ENCODE measurements around the gene PAAF1. TPM values are rescaled to one million over a fixed set of nuclear protein-coding genes. Genes with fewer than 3 reads are reported as not detected.
A peak's percentile ranks its signal among the peaks of the same experiment; 100 is the strongest.

PAAF1 gene
- total and polyA plus RNA-seq, 7 donors, result 10.9 to 20.7 (median 16.7) TPM

- H3K4me3 ChIP-seq, result no peak overlapping the region
These were observed 98.0 kb downstream of the PAAF1 start for GRCh38 chr11:73974604-73975478.

GRCh38 chr11:73975479-73975757 is 98.6 kb downstream of the PAAF1 start:
- Histone ChIP-seq H3K36me3 (peaks cover 0 to 42% (median 8%) of the 10 kb centered on the region in 4 donors), H3K4me1 (no peaks in the 10 kb centered on the region), H3K4me3 (no peak overlapping the region), H3K27me3 (no peaks in the 10 kb centered on the region), H3K27ac (no peak overlapping the region), H3K9me3 (no peaks in the 10 kb centered on the region)
- intact Hi-C loops (cut with DNase I), result no loop called here
- TF ChIP-seq POLR2A (IDR thresholded peaks at IDR 0.05) (no peak), EP300 (IDR thresholded peaks at IDR 0.05) (no peak), POLR2AphosphoS5 (IDR thresholded peaks at IDR 0.05) (no peak), CTCF (IDR thresholded peaks at IDR 0.05) (no peak)
- DNase-seq, result peak; percentile 45
- WGBS, 2 donors, result 84 to 91% methylated on average over 6 of the region's 6 CpGs

More at GRCh38 chr11:73974604-73975478, 98.0 kb downstream of the PAAF1 start:
- intact Hi-C loops (cut with DNase I), result no loop called here
- Histone ChIP-seq H3K9me3 (no peaks in the 10 kb centered on the region), H3K27me3 (no peaks in the 10 kb centered on the region), H3K36me3 (peaks cover 0 to 42% (median 8%) of the 10 kb centered on the region in 4 donors), H3K27ac (peak overlapping the region in 1 of 4 donors; percentile 38), H3K4me1 (no peaks in the 10 kb centered on the region)
- TF ChIP-seq POLR2A (IDR thresholded peaks at IDR 0.05), result no peak
- no peak for TF ChIP-seq CTCF (IDR thresholded peaks at IDR 0.05)
- no peak for TF ChIP-seq EP300 (IDR thresholded peaks at IDR 0.05)
- TF ChIP-seq POLR2AphosphoS5 (IDR thresholded peaks at IDR 0.05), result no peak
- DNase-seq, result peak; percentile 32
- WGBS, 2 donors, result 90 to 93% methylated on average over 13 of the region's 13 CpGs

- Histone ChIP-seq H3K9me3 (no peaks in the 10 kb centered on the region), H3K27me3 (no peaks in the 10 kb centered on the region), H3K27ac (no peak overlapping the region), H3K4me1 (peaks cover 0 to 2% (median under 1%) of the 10 kb centered on the region in 4 donors), H3K4me3 (no peak overlapping the region), H3K36me3 (peaks cover 0 to 42% (median 8%) of the 10 kb centered on the region in 4 donors)
- WGBS, 2 donors, result 89 to 92% methylated on average over 14 of the region's 14 CpGs
- intact Hi-C loops (cut with DNase I), result no loop called here
- peak; percentile 56 for DNase-seq
- TF ChIP-seq POLR2A (IDR thresholded peaks at IDR 0.05), result no peak
- no peak for TF ChIP-seq CTCF (IDR thresholded peaks at IDR 0.05)
- TF ChIP-seq POLR2AphosphoS5 (IDR thresholded peaks at IDR 0.05), result no peak
- TF ChIP-seq EP300 (IDR thresholded peaks at IDR 0.05), result no peak
These were observed 99.8 kb downstream of the PAAF1 start for GRCh38 chr11:73976451-73977151.

GRCh38 chr11:73977856-73978519 is 101.2 kb downstream of the PAAF1 start:
- Histone ChIP-seq H3K4me1 (peaks cover 0 to 12% (median 9%) of the 10 kb centered on the region in 4 donors), H3K9me3 (no peaks in the 10 kb centered on the region), H3K36me3 (peaks cover 0 to 42% (median 8%) of the 10 kb centered on the region in 4 donors), H3K27ac (no peak overlapping the region), H3K4me3 (no peak overlapping the region), H3K27me3 (no peaks in the 10 kb centered on the region)
- WGBS, 2 donors, result 97 to 98% methylated on average over 18 of the region's 18 CpGs
- peak; percentile 33 for DNase-seq
- TF ChIP-seq CTCF (IDR thresholded peaks at IDR 0.05) (no peak), POLR2A (IDR thresholded peaks at IDR 0.05) (no peak), EP300 (IDR thresholded peaks at IDR 0.05) (no peak), POLR2AphosphoS5 (IDR thresholded peaks at IDR 0.05) (no peak)
- intact Hi-C loops (cut with DNase I), result no loop called here

Data from sigmoid colon (tissue), 7 donors.